HG02870 (cell line): ENCODE data around the gene RS1.

Experiments used
- ATAC-seq: cut with Tn5 transposase; IDR thresholded peaks from one replicate; pipeline ENCODE4 v1.9.1; 2021; ENCODE audit warnings: mild to moderate bottlenecking, moderate library complexity; ENCODE audit not compliant: unreplicated experiment

Gene RS1

DNA sequence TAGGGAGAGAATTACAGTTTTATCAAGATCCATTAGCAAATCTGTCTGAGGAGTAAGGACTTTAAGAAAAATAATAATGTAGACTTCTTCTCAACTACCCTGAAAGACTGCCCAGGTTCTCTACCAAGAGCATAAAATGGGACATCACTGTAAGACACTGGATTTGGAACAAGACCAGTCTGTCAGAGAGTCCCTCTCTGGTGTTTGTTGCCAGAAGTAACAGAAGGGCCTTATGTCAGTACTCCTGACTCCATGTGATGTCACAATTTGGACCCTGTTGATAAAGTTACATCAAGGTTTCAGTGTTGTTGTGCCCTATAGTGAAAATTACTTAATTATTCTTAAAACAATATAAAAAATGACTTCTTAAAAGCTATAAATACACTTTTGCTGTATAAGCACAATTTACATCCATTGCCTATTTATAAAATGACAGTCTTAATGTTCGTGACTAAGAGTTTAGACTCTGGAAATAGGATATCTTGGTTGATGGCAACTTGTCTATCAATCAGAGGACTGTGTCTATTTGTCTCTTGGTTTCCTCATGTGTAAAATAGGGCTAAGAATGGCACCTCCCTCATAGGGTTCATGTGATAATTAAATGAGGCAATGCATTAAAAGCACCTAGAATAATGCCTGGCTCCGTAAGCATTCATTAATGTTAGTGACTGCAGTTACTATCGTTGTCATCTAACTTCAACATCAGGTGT, 57.8 kb downstream of the RS1 start:
- no peak for ATAC-seq

DNA sequence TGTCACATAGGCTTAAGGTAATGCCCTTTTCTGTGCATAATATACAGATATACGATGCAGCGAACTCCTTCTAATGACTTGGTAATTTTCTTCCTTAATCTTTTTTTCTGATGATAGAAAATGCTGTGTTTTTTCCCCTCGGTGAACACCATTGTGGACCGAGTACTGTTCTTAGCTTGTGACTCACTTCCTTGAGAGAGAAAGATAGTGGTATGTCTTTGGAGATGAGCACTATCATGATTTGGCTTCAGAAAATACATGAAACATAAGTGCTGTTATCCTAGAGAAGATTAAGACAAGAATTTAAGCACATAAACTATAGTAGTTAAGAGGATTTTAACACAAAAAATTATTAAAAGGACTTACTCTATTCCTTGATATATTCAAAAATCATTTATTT, 63.9 kb downstream of the RS1 start:
- ATAC-seq: no peak

DNA sequence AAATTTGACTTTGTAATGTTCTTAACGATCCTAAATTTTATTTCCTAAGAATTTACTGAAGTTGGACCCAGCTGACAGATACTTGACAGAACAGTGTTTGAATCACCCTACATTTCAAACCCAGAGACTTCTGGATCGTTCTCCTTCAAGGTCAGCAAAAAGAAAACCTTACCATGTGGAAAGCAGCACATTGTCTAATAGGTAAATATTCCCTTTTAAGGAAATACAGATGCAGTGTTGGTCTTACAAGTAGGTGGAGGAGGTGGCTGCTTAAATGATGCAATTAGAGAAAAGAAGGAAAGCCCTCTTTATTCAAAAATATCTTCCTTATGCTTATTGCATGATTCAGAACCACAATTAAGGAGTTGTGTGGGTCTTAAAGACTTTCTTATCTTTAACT, 73.5 kb downstream of the RS1 start:
- no peak for ATAC-seq

DNA sequence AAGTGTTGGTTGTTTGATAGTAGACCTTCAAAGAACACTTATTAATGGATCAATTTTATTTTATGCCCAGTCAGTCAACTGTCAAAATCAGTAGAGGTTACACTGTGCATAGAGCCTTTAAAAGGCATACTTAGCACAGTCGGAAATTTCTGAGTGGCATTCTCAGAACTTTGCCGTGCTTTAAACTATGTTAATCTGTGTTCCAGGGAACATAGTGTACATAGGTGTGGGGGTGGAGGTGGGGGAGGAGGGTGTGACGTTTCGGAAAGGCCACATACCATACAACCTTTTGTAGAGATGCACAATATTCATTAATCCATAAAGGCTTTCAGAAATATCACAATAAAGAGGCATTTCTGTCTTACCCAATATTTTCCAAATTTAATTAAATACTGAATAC, 75.8 kb downstream of the RS1 start:
- no peak for ATAC-seq

DNA sequence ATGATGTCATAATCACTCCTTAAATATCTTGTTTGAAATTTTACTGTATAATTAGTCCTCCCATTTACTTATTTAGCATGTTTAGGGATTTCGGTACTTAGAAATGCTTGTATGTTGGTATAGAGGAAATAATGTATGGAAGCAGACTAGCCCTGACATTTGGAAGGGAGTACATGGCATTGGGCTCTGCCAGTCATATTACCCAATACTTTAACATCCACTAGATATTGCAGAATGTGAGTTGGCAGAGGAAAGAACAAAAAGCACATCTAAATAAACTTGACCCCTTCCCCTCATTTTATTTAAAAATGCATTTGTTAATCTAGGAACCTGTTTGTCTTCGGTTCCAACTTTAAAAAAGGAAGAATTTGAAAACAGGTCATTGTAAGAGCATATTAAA, 77.8 kb downstream of the RS1 start:
- no peak for ATAC-seq

DNA sequence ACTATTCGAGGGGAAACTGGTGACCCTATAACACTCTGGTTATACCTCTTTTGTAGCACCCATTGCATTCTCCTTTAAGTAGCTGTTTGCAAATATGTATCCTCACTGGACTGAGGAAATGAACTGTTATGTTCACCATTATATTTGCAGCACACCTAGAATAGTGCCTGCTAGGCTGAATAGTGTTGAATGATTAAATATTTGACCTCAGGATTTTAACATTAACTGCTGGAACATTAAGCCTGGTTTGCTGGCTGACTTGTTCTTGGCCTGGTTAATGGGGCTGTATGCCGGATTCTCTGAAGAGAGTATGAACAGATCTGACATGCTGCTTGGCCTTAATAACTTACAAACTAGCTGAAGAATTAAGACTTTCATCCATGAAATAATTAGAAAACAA, 80.1 kb downstream of the RS1 start:
- no peak for ATAC-seq
